C4-2B (cell line): Measurements from ENCODE around the gene SPOCK1.

Source experiments
- H3K27ac ChIP-seq: fragments of 450-650 bp; 2 replicates; pipeline ENCODE4 v1.5.1; 2017
- ZFX ChIP-seq: fragments of 450-650 bp; IDR thresholded peaks from 2 replicates; pipeline ENCODE4 v1.6.1; 2017
- TF ChIP-seq, protein P1 (sequence below): fragments of 450-650 bp; conservative IDR thresholded peaks from 2 replicates; pipeline ENCODE4 v1.5.1; 2017; ENCODE audit warnings: mild to moderate bottlenecking

The SPOCK1 gene

GRCh38 chr5:137383909-137384308 lies 115.2 kb downstream of the SPOCK1 start:
- no peak for TF ChIP-seq ZFX
- TF ChIP-seq, protein P1, sequence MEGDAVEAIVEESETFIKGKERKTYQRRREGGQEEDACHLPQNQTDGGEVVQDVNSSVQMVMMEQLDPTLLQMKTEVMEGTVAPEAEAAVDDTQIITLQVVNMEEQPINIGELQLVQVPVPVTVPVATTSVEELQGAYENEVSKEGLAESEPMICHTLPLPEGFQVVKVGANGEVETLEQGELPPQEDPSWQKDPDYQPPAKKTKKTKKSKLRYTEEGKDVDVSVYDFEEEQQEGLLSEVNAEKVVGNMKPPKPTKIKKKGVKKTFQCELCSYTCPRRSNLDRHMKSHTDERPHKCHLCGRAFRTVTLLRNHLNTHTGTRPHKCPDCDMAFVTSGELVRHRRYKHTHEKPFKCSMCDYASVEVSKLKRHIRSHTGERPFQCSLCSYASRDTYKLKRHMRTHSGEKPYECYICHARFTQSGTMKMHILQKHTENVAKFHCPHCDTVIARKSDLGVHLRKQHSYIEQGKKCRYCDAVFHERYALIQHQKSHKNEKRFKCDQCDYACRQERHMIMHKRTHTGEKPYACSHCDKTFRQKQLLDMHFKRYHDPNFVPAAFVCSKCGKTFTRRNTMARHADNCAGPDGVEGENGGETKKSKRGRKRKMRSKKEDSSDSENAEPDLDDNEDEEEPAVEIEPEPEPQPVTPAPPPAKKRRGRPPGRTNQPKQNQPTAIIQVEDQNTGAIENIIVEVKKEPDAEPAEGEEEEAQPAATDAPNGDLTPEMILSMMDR: no peak
- H3K27ac ChIP-seq: no peak overlapping the region

GRCh38 chr5:137381555-137381954 lies 117.6 kb downstream of the SPOCK1 start:
- TF ChIP-seq, protein P1: no peak
- no peak for TF ChIP-seq ZFX

DNA sequence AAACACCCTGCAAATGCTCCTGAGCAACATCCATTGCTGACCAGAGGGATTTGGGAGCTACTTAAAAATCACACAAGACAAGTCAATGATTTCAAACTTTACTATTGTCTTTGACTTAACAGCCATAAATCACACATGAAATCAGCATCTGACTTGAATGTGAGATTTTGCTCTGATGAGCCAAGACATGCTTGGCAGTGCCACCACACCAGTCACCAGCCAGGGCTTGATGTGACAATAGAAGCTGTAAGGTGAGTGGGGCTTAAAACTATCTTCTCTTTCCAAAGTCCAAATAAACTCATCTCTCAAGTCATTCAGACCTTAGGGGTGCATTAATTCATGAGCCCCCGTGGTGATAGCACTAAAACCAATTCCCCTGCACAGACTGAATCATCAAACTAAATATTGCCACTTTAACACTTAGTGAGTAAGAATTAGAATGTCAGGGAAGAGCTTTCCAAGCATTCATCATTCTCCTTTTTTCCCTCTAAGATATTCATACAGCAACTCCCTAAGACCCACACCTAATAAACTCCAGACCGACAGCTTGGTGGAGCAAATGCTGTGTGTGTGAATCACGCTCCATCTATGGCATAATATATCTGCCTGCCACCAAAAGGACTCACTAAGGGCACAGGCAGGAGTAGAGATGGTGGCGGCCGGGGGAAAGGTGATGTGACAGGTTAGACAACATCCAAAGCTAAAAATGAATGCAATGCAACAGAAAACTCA lies 119.4 kb downstream of the SPOCK1 start:
- H3K27ac ChIP-seq: no peak overlapping the region
- TF ChIP-seq, protein P1: no peak
- no peak for TF ChIP-seq ZFX

More at GRCh38 chr5:137381555-137381954, 117.6 kb downstream of the SPOCK1 start:
- H3K27ac ChIP-seq: no peak overlapping the region

DNA sequence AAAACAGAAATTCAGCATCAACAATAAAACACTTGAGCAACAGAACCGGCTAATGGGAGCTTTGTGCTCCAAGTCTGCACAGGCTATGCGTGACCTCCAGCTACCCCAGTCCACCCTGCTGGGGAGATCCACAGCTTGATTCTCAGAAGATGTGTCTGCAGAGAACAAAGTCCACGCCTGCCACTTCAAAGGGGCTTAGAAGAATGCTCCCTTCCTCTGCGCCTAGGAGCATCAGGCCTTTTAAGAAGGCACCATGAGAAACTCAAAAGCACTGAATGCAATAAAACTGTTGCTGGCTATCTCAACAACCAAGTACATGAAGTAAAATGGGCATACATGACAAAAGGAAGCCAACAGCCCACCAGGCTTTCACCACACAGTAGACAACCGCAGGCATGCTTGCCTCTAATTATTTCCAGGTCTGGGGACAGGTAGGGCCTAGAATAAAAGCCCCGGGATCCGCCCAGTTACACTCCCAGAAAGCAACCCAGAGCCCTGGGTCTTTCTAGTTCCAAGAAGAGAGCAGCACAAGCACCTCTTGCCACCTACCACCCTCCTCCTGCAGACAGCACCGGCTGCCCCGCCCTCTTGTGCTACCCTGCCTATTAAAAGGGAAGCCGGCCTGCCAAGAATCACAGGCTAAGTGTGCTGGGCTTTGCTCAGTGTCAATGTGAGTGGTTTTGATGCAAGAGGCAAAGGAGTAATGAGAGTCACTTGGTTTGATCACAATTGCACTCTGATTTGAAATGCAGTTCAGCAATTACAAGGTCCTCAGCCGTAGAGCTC lies 123.2 kb downstream of the SPOCK1 start:
- no peak overlapping the region for H3K27ac ChIP-seq
- TF ChIP-seq, protein P1: no peak
- no peak for TF ChIP-seq ZFX

DNA sequence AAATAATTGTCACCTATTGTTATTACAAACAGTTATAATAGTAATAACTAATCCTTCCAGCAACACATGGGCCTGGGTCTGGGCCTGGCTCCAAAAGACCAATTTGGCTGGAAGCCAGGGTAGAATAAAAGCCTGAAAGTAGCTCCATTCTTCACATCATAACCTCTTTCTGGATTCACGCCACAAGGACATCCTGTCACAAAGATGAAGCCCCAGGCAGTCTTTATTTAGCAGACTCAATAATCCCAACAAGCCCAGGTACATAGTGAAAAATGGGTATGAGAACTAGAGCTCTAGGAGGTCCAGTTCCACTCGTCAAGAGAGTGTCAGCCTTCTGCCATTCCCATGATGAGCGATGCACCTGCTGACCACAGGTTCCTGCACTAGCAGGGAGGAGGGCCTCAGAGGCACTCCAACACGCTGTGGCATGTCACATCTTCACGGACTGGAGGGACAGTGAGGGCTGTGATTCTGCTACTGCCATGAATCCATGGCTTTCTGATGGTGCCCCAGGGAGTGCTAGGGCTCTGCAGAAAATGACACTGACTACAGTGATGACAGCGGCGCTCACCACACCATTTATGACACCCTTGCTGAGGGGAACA lies 124.9 kb downstream of the SPOCK1 start:
- TF ChIP-seq, protein P1: no peak
- TF ChIP-seq ZFX: no peak
- no peak overlapping the region for H3K27ac ChIP-seq

GRCh38 chr5:137372773-137373160 lies 126.4 kb downstream of the SPOCK1 start:
- TF ChIP-seq, protein P1: no peak
- no peak for TF ChIP-seq ZFX
- no peak overlapping the region for H3K27ac ChIP-seq
